ENCODE results near the gene COL7A1.
A peak's percentile ranks its signal among the peaks of the same experiment; 100 is the strongest.

DNA sequence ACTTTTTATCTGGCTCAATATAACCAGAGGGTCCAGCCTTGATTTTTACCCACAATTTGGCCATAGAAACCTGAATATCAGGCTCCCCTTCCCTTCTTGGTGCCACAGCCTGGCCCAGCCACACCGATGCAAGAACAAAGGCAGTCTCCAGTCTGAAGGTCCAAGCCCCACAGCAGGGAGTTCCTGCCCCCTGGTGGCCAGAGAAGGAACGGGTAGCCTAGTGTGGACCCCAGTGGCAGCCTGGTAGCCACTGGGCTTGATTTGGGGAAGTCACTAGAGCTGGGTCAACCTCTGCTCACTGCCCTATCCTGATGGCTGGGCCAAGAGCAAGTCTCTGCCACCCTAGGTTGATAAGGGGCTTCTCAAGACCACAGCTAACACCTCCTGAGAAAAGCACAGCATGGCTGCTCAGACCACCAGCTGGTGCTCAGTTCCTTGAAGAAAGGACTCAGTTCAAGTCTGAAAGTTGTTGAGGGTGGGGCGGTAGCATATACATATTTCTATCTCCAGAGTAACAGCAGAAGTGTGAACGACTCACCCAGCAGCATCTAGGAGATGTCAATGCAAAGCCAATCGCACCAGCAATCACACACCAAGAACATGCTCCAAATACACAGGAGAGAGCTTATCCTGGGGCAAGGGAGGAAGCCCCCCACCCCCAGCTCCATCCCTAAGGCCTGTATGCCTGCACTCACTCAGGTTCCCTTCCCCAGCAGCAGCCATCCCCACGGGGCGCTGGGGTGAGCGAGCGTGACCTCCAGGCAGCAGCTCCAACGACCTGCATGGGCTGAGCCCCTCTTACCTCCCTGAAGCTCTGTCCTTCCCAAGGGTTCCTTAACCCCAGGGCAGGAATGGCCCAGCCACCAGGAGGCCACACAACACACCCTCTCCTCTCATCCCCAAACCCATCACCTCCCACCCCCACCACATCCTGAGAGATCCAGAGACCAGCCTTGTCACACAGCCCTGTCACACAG lies 46.1 kb downstream of the COL7A1 start:
- TF ChIP-seq MAX (IDR thresholded peaks at IDR 0.05) (no peak), FOXM1 (IDR thresholded peaks at IDR 0.05; ENCODE audit: borderline replicate concordance, low read depth) (no peak), RAD21 (IDR thresholded peaks at IDR 0.05; ENCODE audit: low read depth) (peak; percentile 93), ZBTB7A (IDR thresholded peaks at IDR 0.05; ENCODE audit: low read depth) (no peak), USF1 (IDR thresholded peaks at IDR 0.05) (no peak), YY1 (IDR thresholded peaks at IDR 0.05; ENCODE audit: low read depth) (no peak), EP300 (IDR thresholded peaks at IDR 0.05; ENCODE audit: borderline replicate concordance) (no peak), EGR1 (IDR thresholded peaks at IDR 0.05) (no peak), TCF12 (IDR thresholded peaks at IDR 0.05; ENCODE audit: low read depth) (no peak), TAF1 (IDR thresholded peaks at IDR 0.05; ENCODE audit: low read depth) (no peak), TEAD4 (IDR thresholded peaks at IDR 0.05) (no peak)
- TF ChIP-seq, protein P1, sequence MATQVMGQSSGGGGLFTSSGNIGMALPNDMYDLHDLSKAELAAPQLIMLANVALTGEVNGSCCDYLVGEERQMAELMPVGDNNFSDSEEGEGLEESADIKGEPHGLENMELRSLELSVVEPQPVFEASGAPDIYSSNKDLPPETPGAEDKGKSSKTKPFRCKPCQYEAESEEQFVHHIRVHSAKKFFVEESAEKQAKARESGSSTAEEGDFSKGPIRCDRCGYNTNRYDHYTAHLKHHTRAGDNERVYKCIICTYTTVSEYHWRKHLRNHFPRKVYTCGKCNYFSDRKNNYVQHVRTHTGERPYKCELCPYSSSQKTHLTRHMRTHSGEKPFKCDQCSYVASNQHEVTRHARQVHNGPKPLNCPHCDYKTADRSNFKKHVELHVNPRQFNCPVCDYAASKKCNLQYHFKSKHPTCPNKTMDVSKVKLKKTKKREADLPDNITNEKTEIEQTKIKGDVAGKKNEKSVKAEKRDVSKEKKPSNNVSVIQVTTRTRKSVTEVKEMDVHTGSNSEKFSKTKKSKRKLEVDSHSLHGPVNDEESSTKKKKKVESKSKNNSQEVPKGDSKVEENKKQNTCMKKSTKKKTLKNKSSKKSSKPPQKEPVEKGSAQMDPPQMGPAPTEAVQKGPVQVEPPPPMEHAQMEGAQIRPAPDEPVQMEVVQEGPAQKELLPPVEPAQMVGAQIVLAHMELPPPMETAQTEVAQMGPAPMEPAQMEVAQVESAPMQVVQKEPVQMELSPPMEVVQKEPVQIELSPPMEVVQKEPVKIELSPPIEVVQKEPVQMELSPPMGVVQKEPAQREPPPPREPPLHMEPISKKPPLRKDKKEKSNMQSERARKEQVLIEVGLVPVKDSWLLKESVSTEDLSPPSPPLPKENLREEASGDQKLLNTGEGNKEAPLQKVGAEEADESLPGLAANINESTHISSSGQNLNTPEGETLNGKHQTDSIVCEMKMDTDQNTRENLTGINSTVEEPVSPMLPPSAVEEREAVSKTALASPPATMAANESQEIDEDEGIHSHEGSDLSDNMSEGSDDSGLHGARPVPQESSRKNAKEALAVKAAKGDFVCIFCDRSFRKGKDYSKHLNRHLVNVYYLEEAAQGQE (IDR thresholded peaks at IDR 0.05; ENCODE audit: low read depth) = no peak
